Stomach smooth muscle (tissue), 2 donors: ENCODE results near the gene PARVB.

Experiments used
- H3K27ac ChIP-seq: one replicate; pipeline ENCODE4 v1.7.0; 2013; ENCODE audit warnings: mild to moderate bottlenecking, low read length, inconsistent platforms
- H3K27me3 ChIP-seq, 2 donors: one replicate each; pipeline ENCODE4 v1.7.0; 2013; ENCODE audit warnings: low read length in 2 of 2; ENCODE audit not compliant: insufficient read depth in 2 of 2, control insufficient read depth in 1 of 2
- H3K36me3 ChIP-seq, 2 donors: one replicate each; pipeline ENCODE4 v1.7.0; 2013; ENCODE audit warnings: low read length in 2 of 2; ENCODE audit not compliant: control insufficient read depth in 2 of 2, insufficient read depth in 2 of 2
- H3K4me1 ChIP-seq: one replicate; pipeline ENCODE4 v1.7.0; 2013; ENCODE audit warnings: low read length; ENCODE audit not compliant: control insufficient read depth, insufficient read depth
- H3K4me3 ChIP-seq, 2 donors: one replicate each; pipeline ENCODE4 v1.7.0; 2013; ENCODE audit warnings: low read length in 2 of 2
- H3K9ac ChIP-seq, 2 donors: one replicate each; pipeline ENCODE4 v1.7.0; 2013; ENCODE audit warnings: low read length in 2 of 2, mild to moderate bottlenecking in 1 of 2
- H3K9me3 ChIP-seq, 2 donors: one replicate each; pipeline ENCODE4 v1.7.0; 2013; ENCODE audit warnings: low read length in 2 of 2; ENCODE audit not compliant: control insufficient read depth in 2 of 2
- donor health status: healthy.
- donor health status: Pancreatic carcinoma.

PARVB gene

GRCh38 chr22:44137415-44137814 lies 113.3 kb downstream of the PARVB start:
- no peak overlapping the region for H3K4me3 ChIP-seq
- H3K4me1 ChIP-seq, result peaks cover 4% of the 10 kb centered on the region
- no peaks in the 10 kb centered on the region for H3K27me3 ChIP-seq
- no peak overlapping the region for H3K27ac ChIP-seq
- peaks cover 0 to 11% of the 10 kb centered on the region in 2 donors for H3K9me3 ChIP-seq
- peaks cover 22 to 25% of the 10 kb centered on the region in 2 donors for H3K36me3 ChIP-seq
- H3K9ac ChIP-seq, result no peak overlapping the region

- no peak overlapping the region for H3K4me3 ChIP-seq
- no peak overlapping the region for H3K27ac ChIP-seq
- no peak overlapping the region for H3K9ac ChIP-seq
- H3K9me3 ChIP-seq, result peaks cover 0 to 11% of the 10 kb centered on the region in 2 donors
- no peaks in the 10 kb centered on the region for H3K27me3 ChIP-seq
- peaks cover 19% of the 10 kb centered on the region in 2 donors for H3K36me3 ChIP-seq
- H3K4me1 ChIP-seq, result peaks cover 23% of the 10 kb centered on the region
Observed at GRCh38 chr22:44139773-44140172, 115.7 kb downstream of the PARVB start.

- Histone ChIP-seq H3K4me1 (peaks cover 51% of the 10 kb centered on the region), H3K27ac (peak overlapping the region; percentile 88)
Observed at GRCh38 chr22:44142421-44143104, 118.5 kb downstream of the PARVB start.

GRCh38 chr22:44143105-44143474 lies 119.0 kb downstream of the PARVB start:
- peak overlapping the region in 1 of 2 donors; percentile 47 for H3K9ac ChIP-seq
- H3K36me3 ChIP-seq, result no peaks in the 10 kb centered on the region
- H3K4me3 ChIP-seq, result no peak overlapping the region
- H3K4me1 ChIP-seq, result peaks cover 56% of the 10 kb centered on the region
- H3K27me3 ChIP-seq, result no peaks in the 10 kb centered on the region
- H3K9me3 ChIP-seq, result no peaks in the 10 kb centered on the region
- peak overlapping the region; percentile 88 for H3K27ac ChIP-seq

More at GRCh38 chr22:44142421-44143104, 118.5 kb downstream of the PARVB start:
- Histone ChIP-seq H3K9ac (peak overlapping the region; percentile 47 to 55), H3K4me3 (no peak overlapping the region), H3K9me3 (peaks cover 0 to 4% of the 10 kb centered on the region in 2 donors), H3K36me3 (peaks cover 3 to 4% of the 10 kb centered on the region in 2 donors), H3K27me3 (no peaks in the 10 kb centered on the region)

- H3K9ac ChIP-seq, result no peak overlapping the region
- peak overlapping the region; percentile 88 for H3K27ac ChIP-seq
- no peaks in the 10 kb centered on the region for H3K36me3 ChIP-seq
- peaks cover 61% of the 10 kb centered on the region for H3K4me1 ChIP-seq
- no peaks in the 10 kb centered on the region for H3K9me3 ChIP-seq
- H3K27me3 ChIP-seq, result no peaks in the 10 kb centered on the region
- no peak overlapping the region for H3K4me3 ChIP-seq
Observed at GRCh38 chr22:44143579-44143978, 119.5 kb downstream of the PARVB start.

GRCh38 chr22:44144046-44144569 lies 120.0 kb downstream of the PARVB start:
- Histone ChIP-seq H3K36me3 (no peaks in the 10 kb centered on the region), H3K27me3 (no peaks in the 10 kb centered on the region), H3K4me1 (peaks cover 65% of the 10 kb centered on the region), H3K9ac (no peak overlapping the region), H3K4me3 (no peak overlapping the region), H3K27ac (peak overlapping the region; percentile 88), H3K9me3 (no peaks in the 10 kb centered on the region)

GRCh38 chr22:44145544-44145943 lies 121.4 kb downstream of the PARVB start:
- no peak overlapping the region for H3K9ac ChIP-seq
- H3K27ac ChIP-seq, result peak overlapping the region; percentile 88
- no peaks in the 10 kb centered on the region for H3K27me3 ChIP-seq
- no peaks in the 10 kb centered on the region for H3K36me3 ChIP-seq
- peaks cover 65% of the 10 kb centered on the region for H3K4me1 ChIP-seq
- H3K9me3 ChIP-seq, result no peaks in the 10 kb centered on the region
- no peak overlapping the region for H3K4me3 ChIP-seq

GRCh38 chr22:44146088-44146861 lies 122.2 kb downstream of the PARVB start:
- Histone ChIP-seq H3K27ac (peak overlapping the region; percentile 88), H3K9ac (no peak overlapping the region), H3K4me1 (peaks cover 65% of the 10 kb centered on the region), H3K9me3 (no peaks in the 10 kb centered on the region), H3K36me3 (no peaks in the 10 kb centered on the region), H3K27me3 (no peaks in the 10 kb centered on the region), H3K4me3 (peak overlapping the region in 1 of 2 donors; percentile 1)

GRCh38 chr22:44147008-44147645 lies 123.0 kb downstream of the PARVB start:
- Histone ChIP-seq H3K27ac (peak overlapping the region; percentile 78), H3K4me1 (peaks cover 65% of the 10 kb centered on the region), H3K9me3 (no peaks in the 10 kb centered on the region), H3K36me3 (no peaks in the 10 kb centered on the region), H3K9ac (peak overlapping the region in 1 of 2 donors; percentile 29), H3K27me3 (no peaks in the 10 kb centered on the region), H3K4me3 (peak overlapping the region in 1 of 2 donors; percentile 35)

GRCh38 chr22:44147821-44148574 lies 123.9 kb downstream of the PARVB start:
- H3K27ac ChIP-seq, result peak overlapping the region; percentile 78
- no peaks in the 10 kb centered on the region for H3K9me3 ChIP-seq
- peak overlapping the region in 1 of 2 donors; percentile 47 for H3K9ac ChIP-seq
- H3K27me3 ChIP-seq, result no peaks in the 10 kb centered on the region
- no peaks in the 10 kb centered on the region for H3K36me3 ChIP-seq
- peak overlapping the region in 1 of 2 donors; percentile 35 for H3K4me3 ChIP-seq
- peaks cover 58% of the 10 kb centered on the region for H3K4me1 ChIP-seq
